ENCODE data around the gene THADA. TPM values are rescaled to one million over a fixed set of nuclear protein-coding genes. Genes with fewer than 3 reads are reported as not detected.

Gene THADA
- total RNA-seq, 1 experiment from 2014 or later: 20.1 TPM

GRCh38 chr2:43370705-43371104 is 225.1 kb downstream of the THADA start:
- Histone ChIP-seq H3T11ph (ENCODE audit: low read length) (no peak overlapping the region), H2BK20ac (ENCODE audit: low read depth, low read length, poor library complexity, severe bottlenecking) (no peak overlapping the region), H2AK5ac (ENCODE audit: insufficient read length, low read length) (no peak overlapping the region), H3K4me2 (ENCODE audit: insufficient read depth, insufficient read length, low read length) (no peak overlapping the region), H3K23me2 (ENCODE audit: insufficient read length, low read depth, low read length, poor library complexity, severe bottlenecking) (no peaks in the 10 kb centered on the region), H3K23ac (ENCODE audit: insufficient read length, low read depth, low read length) (no peak overlapping the region), H2BK120ac (ENCODE audit: low read depth, low read length, poor library complexity, severe bottlenecking) (no peak overlapping the region), H3K4ac (ENCODE audit: low read depth, low read length) (no peak overlapping the region), H4K20me1 (ENCODE audit: control insufficient read depth, insufficient read depth, insufficient read length) (no peaks in the 10 kb centered on the region), H2BK5ac (ENCODE audit: insufficient read length, low read length) (no peak overlapping the region), H3K4me1 (ENCODE audit: insufficient read depth, low read length) (no peaks in the 10 kb centered on the region), H3K9me3 (ENCODE audit: control insufficient read depth, low read depth, low read length) (no peaks in the 10 kb centered on the region), H3K14ac (ENCODE audit: insufficient read depth, low read length) (no peak overlapping the region), H4K8ac (replicated peaks; ENCODE audit: insufficient read length, low read depth, low read length) (no peak overlapping the region), H3K79me2 (ENCODE audit: insufficient read depth, low read length) (no peaks in the 10 kb centered on the region), H3K56ac (ENCODE audit: insufficient read length, low read depth, low read length) (no peak overlapping the region), H4K5ac (ENCODE audit: insufficient read length, low read depth, low read length) (no peak overlapping the region), H3K27ac (ENCODE audit: insufficient read length, low read depth, low read length) (no peak overlapping the region), H3K18ac (ENCODE audit: insufficient read length, low read depth, low read length) (no peak overlapping the region), H2BK12ac (ENCODE audit: insufficient read length, low read depth, low read length) (no peak overlapping the region), H2AFZ (ENCODE audit: low read length) (no peak overlapping the region), H3K27me3 (ENCODE audit: insufficient read depth, low read length) (no peaks in the 10 kb centered on the region), H3K79me1 (ENCODE audit: insufficient read depth, low read depth, low read length, poor library complexity, severe bottlenecking) (no peaks in the 10 kb centered on the region), H3K9ac (ENCODE audit: extremely low read depth, insufficient read length, low read length) (no peak overlapping the region), H2BK15ac (ENCODE audit: low read depth, low read length) (no peak overlapping the region), H4K91ac (ENCODE audit: insufficient read length, low read depth, low read length) (no peak overlapping the region)
- no peak overlapping the region for H3K27ac Mint-ChIP-seq
- peaks cover 2 to 8% of the 10 kb centered on the region in 2 experiments for H3K4me1 Mint-ChIP-seq
- DNase-seq: no peak
- TF ChIP-seq, protein P1, sequence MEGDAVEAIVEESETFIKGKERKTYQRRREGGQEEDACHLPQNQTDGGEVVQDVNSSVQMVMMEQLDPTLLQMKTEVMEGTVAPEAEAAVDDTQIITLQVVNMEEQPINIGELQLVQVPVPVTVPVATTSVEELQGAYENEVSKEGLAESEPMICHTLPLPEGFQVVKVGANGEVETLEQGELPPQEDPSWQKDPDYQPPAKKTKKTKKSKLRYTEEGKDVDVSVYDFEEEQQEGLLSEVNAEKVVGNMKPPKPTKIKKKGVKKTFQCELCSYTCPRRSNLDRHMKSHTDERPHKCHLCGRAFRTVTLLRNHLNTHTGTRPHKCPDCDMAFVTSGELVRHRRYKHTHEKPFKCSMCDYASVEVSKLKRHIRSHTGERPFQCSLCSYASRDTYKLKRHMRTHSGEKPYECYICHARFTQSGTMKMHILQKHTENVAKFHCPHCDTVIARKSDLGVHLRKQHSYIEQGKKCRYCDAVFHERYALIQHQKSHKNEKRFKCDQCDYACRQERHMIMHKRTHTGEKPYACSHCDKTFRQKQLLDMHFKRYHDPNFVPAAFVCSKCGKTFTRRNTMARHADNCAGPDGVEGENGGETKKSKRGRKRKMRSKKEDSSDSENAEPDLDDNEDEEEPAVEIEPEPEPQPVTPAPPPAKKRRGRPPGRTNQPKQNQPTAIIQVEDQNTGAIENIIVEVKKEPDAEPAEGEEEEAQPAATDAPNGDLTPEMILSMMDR (conservative IDR thresholded peaks at IDR 0.05): no peak
- no peaks in the 10 kb centered on the region for H3K36me3 Mint-ChIP-seq (ENCODE audit: insufficient read depth in 1 of 3, low read depth in 3 of 3)
- H3K4me3 Mint-ChIP-seq: no peak overlapping the region
- no peaks in the 10 kb centered on the region for H3K27me3 Mint-ChIP-seq (ENCODE audit: low read depth)
- H3K9me3 Mint-ChIP-seq: no peaks in the 10 kb centered on the region

All from H9 (cell line).